Activated CD8-positive, alpha-beta memory T cell treated with anti-CD3 and anti-CD28 coated beads for 1 hour (primary cell): ENCODE measurements around the gene MED16.
A peak's percentile ranks its signal among the peaks of the same experiment; 100 is the strongest.
"Not testable (repeated sequence)": the region's sequence is repeated elsewhere in the genome, so short reads cannot be mapped to it uniquely, and the experiment has no call there.

Experiments
- DNase-seq, 2 donors: peaks; one replicate each; pipeline ENCODE4 v3.0.0-alpha.2; 2020; ENCODE audit warnings: low read depth in 1 of 2; ENCODE audit errors: extremely low read depth in 1 of 2

MED16 gene

DNA sequence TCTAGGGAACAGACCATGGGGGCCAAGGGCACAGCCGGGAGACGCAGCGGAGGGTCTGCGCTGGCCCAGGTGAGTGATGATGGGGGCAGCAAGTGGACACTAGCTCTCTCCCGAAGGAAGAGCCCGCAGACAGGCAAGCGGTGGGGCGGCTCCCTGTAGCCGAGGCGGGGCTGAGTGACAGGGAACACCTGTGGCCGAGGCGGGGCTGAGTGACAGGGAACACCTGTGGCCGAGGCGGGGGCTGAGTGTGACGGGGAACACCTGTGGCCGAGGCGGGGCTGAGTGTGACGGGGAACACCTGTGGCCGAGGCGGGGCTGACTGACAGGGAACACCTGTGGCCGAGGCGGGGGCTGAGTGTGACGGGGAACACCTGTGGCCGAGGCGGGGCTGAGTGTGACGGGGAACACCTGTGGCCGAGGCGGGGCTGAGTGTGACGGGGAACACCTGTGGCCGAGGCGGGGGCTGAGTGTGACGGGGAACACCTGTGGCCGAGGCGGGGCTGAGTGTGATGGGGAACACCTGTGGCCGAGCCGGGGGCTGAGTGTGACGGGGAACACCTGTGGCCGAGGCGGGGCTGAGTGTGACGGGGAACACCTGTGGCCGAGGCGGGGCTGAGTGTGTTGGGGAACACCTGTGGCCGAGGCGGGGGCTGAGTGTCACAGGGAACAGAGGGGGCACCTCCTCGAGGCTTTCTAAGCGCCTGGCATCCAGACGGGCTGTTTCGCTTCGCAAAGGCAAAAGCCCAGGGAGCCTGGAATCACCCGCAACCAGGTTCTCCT is 1.4 kb downstream of the MED16 start:
- not testable (repeated sequence) for DNase-seq

DNA sequence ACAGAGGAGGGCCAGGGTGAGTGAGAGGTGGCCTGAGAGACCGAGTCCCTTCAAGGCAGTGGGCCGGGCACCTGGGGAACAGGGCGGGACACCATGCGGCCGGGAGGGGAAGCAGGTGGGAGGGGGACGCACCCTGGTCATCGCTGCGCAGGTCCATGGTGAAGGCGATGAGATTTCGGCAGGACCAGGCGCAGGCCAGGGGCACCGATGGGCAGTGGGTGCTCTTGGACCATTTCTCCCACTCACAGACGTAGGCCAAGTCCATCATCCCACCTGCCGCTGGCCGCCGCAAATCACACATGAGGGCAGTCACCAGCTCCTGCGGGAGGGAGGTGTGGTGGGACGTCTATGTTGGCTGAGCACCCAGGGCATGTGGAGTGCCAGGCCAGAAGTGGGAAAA is 2.2 kb downstream of the MED16 start:
- DNase-seq, result no peak

GRCh38 chr19:889662-890295 is 3.2 kb downstream of the MED16 start:
- DNase-seq, result no peak

DNA sequence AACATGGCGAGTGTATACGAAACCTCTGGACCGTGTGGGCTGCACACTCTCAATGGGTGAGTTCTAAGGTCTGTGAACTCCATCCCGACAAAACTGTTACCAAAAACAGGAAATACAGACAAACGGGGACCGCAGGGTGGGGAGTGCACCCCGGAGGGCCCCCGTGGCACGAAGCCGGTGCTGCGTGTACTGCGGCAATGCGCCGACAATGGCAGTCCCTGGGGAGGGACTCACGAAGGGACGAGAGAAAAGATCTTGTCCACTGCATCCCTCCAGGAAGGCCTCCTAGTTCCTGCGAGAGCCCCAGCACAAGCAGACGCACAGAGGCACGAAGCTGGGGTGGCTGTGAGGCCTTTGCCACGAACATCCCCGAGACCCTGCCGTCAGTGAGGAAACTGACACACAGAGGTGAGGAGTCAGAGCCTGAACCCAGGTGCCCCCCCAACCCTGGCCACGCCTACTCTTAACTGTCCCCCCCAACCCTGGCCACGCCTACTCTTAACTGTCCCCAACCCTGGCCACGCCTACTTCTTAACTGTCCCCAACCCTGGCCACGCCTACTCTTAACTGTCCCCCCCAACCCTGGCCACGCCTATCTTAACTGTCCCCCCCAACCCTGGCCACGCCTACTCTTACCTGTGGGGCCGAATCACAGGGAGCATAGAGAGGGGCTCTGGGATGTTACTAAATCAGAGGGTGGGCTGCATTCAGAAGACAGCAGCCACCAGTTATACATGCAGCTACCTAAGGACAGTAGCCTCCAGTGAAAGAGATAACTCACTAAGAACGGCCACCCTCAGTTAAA is 4.2 kb downstream of the MED16 start:
- DNase-seq, result peak in 1 of 2 donors; percentile 47

DNA sequence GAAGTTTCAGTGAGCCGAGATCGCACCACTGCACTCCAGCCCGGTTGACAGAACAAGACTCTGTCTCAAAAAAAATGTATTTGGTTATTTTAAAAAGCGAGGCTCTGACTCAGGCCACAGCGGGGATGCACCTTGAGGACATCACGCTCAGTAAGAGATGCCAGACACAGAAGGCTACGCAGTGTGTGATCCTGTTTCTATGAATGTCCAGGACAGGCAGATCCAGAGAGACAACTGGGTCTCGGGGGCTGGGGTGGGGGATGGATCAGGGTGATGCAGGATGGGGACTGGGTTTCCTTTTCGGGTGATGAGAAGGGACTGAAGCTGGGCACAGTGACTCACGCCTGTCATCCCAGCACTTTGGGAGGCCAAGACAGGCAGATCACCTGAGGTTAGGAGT is 5.4 kb downstream of the MED16 start:
- no peak for DNase-seq

GRCh38 chr19:887072-887471 is 5.9 kb downstream of the MED16 start:
- no peak for DNase-seq

GRCh38 chr19:885536-886224 is 7.3 kb downstream of the MED16 start:
- DNase-seq, result no peak

DNA sequence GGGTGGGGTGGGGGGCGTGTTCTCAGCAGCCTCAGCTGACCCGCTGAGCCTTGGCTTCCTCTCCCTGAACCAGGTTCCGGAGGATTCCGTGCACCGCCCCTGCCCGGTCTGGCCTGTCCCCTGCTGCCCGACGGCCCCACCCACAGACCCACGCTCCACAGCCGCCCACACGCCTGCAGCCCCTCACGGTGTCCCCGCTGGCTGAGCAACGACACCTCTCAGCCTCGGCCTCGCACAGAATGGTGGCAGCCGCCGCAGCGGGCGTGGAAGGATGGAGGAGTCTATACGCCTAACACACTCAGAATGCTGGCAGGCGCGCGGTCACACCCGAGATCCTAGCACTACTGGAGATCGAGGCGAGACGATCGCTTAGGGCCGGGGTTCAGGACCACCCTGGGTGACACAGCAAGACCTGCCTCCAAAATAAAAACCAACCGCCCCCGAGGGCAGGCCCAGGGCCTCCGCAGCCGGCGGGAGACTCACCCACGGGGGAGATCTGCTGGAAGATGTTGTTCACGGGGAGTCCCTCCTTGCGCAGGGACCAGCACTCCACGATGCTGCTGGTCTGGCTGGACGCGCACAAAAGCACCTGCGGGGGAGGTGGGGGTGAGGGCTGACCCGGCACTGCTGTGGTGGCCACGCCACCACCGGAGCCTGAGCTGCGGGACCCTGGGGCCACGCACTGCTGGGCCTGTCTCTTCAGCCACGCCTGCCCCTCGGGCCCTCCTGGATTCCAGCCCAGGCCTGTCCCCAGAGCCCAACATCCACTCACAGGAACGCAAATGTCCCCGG is 8.4 kb downstream of the MED16 start:
- no peak for DNase-seq

DNA sequence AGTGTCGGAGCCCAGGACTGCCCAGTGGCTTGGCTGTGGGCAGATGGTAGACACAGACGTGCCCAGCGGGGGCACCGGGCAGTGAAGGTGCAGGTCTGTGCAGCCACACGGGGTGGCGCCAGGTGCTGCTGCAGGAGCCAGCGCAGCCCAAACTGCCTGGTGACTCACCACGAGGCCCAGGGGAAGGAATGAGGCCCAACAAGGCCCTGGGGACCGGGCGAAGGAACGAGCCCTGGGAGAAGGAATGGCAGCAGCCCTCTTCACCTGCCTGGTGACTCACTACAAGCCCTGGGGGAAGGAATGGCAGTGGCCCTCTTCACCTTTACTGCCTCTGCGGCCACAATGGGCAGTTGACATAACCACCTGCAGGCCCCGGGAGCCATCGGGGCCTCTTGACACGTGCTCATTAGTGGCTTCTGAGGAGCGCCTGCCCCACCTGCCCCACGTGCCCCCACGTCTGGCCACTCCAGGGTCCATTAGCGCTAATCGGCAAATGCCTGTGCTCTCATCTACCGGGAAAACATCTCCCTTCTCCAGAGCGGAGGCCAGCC is 9.3 kb downstream of the MED16 start:
- no peak for DNase-seq

- no peak for DNase-seq
Measured at GRCh38 chr19:882871-883497, 10.0 kb downstream of the MED16 start.

DNA sequence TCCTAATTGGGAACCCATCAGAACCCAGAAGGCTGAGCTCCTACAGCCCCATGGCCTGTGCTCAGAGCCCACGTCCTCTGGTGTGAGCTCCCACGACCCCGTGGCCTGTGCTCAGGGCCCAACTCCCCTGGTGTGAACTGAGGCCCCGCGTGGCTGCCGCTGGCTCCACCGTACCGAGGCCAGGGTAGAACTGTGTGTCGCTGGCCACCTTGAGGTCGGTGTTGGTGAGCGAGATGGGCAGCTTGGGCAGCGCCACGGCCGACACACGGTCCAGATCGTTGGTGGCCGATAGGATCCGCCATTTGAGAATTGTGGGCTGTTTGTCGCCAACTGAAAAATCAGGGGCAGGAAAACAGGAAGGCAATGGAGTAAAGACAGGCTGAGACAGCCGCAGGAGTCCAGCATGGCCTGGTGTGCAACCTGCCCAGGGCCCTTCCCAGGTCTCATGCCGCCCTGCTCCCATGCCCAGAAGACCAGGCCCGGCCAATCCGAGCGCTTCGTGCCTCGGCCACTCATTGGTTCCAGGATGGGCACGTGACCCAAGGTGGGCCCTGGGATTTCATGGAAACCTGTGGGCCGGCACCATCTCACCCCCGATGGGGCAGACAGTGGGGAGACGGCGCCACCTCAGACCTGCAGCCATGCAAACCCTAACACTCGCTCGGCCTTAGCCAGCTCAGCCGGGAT is 11.5 kb downstream of the MED16 start:
- no peak for DNase-seq

DNA sequence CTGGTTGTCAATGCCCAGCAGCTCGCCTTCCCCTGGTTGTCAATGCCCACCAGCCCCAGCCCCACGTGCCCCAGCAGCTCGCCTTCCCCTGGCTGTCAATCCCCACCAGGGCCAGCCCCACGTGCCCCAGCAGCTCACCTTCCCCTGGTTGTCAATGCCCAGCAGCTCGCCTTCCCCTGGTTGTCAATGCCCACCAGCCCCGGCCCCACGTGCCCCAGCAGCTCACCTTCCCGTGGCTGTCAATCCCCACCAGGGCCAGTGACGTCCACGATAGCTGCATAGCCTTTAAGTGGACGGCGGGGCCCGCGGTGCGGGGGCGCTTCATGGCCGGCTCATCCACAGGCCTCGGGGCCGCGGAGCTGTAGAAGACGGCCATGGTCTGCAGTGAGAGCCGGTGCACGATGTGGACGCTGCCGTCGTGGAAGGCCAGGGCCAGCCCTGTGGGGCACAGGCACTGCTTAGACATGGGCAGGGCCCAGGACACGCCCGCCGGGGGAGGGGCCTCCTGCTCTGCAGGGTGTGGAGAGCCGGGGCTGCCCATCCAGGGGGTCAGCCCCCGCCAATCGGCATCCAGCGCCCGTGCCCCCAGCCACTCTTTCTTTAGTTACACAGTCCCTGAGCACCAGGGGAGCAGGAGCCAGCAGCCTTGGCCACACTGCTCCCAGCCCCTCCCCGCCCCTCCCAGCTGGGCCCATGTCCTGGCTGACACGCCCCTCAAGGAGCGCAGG is 13.1 kb downstream of the MED16 start:
- no peak for DNase-seq

DNA sequence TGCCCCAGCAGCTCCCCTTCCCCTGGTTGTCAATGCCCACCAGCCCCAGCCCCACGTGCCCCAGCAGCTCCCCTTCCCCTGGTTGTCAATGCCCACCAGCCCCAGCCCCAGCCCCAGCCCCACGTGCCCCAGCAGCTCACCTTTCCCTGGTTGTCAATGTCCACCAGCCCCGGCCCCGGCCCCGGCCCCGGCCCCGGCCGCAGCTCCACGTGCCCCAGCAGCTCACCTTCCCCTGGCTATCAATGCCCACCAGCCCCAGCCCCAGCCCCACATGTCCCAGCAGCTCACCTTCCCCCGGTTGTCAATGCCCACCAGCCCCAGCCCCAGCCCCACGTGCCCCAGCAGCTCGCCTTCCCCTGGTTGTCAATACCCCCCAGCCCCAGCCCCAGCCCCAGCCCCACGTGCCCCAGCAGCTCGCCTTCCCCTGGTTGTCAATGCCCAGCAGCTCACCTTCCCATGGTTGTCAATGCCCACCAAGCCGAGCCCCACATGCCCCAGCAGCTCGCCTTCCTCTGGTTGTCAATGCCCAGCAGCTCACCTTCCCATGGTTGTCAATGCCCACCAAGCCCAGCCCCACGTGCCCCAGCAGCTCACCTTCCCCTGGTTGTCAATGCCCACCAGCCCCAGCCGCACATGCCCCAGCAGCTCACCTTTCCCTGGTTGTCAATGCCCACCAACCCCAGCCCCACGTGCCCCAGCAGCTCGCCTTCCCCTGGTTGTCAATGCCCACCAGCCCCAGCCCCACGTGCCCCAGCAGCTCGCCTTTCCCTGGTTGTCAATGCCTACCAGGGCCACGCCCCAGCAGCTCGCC is 14.0 kb downstream of the MED16 start:
- not testable (repeated sequence) for DNase-seq

DNA sequence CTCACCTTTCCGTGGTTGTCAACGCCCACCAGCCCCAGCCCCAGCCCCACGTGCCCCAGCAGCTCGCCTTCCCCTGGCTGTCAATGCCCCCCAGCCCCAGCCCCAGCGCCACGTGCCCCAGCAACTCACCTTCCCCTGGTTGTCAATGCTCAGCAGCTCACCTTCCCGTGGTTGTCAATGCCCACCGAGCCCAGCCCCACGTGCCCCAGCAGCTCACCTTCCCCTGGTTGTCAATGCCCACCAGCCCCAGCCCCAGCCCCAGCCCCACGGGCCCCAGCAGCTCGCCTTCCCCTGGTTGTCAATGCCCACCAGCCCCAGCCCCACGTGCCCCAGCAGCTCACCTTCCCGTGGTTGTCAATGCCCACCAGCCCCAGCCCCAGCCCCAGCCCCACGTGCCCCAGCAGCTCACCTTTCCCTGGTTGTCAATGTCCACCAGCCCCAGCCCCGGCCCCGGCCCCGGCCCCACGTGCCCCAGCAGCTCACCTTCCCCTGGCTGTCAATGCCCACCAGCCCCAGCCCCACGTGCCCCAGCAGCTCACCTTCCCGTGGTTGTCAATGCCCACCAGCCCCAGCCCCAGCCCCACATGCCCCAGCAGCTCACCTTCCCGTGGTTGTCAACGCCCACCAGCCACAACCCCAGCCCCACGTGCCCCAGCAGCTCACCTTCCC is 14.9 kb downstream of the MED16 start:
- not testable (repeated sequence) for DNase-seq

DNA sequence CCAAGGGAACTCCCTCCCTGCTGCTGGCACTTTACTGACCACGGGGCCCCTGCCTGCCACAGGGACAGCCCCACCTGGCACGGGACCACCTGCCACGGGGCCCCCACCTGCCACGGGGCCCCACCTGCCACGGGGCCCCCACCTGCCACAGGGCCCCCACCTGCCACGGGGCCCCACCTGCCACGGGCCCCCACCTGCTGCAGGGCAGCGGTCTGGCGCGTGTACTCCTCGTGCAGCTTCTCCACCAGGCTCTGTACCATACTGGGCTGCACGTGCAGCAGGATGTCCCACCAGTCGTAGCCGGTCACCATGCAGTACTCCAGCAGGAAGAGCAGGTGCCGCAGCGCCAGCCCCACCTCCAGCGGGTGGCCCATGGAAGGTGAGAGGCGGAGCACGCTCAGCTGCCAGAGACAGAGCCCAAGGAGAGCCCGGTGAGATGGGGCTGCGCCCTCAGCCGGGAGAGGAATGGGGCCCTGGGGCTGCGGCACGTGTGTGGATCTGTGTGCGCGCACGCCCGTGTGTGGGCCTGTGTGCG is 16.1 kb downstream of the MED16 start:
- DNase-seq, result no peak

DNA sequence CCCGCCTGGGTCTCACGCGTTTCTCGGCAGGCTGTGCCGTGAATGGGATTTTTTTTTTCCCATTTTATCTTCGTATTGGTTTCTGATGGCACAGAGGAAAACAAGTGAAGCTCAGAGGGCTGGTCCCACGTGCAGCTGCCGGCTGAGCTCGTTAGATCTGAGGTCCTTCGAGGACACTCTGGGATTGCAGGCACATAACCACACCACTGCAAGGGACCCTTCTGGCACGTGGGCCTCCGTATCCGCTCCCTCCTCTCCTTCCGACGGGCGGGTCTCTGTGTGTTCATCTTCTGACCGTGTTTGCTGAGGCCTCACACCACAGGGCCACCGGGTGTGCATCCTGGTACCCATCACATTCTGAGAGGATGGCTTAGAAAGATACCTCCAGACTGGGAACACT is 16.9 kb downstream of the MED16 start:
- DNase-seq, result no peak
